HepG2 (cell line): ENCODE results near the gene ANKRD53. TPM values are rescaled to one million over a fixed set of nuclear protein-coding genes. Genes with fewer than 3 reads are reported as not detected.

Experiments used
- ATAC-seq: fragments of 200-7000 bp; cut with Tn5 transposase; 3 replicates; pipeline ENCODE4 v1.9.1; 2020; ENCODE audit warnings: mild to moderate bottlenecking, moderate library complexity
- BruUV-seq: library from RNA; stranded (reverse); fragments of 400-500 nt; replicated peaks from 2 replicates; lab custom pipeline; 2021; lab: Mats Ljungman, UMichigan
- CTCF ChIA-PET: fragments of 300-600 bp; formaldehyde crosslinking; extraction: SDS; loops from one replicate; lab custom pipeline; 2021; ENCODE audit warnings: low total read pairs, inconsistent platforms, low intra/inter-chr PET ratio; lab: Yijun Ruan, JAX
- POLR2A ChIA-PET: fragments of 350-600 bp; sonication (Branson Sonifier 250); formaldehyde crosslinking; loops from one replicate; lab custom pipeline; 2020; ENCODE audit warnings: antibody characterized with exemption, inconsistent platforms; lab: Yijun Ruan, JAX
- DNase-seq: peaks from one replicate; pipeline ENCODE4 v3.0.0-alpha.2; 2015; ENCODE audit warnings: low spot score
- FAIRE-seq: peaks from 3 replicates; lab custom pipeline; 2011; peaks lifted over from hg19 to GRCh38; lab: Jason Lieb, UNC
- H2AFZ ChIP-seq: one replicate; pipeline ENCODE4 v1.6.1; 2011; ENCODE audit warnings: low read length, inconsistent platforms
- H3K27ac ChIP-seq: fragments of 300-600 bp; 3 replicates; pipeline ENCODE4 v1.8.0; 2011; ENCODE audit warnings: mixed run types, mild to moderate bottlenecking, mixed read lengths, low read length, inconsistent platforms; ENCODE audit not compliant: insufficient read depth; ENCODE audit errors: extremely low read length
- H3K27me3 ChIP-seq, 2 experiments: fragments of 200-600 bp in 1 of 2; 2 replicates in 1 of 2; 3 replicates in 1 of 2; pipeline versions ENCODE4 v1.6.0 to v1.8.0; 2011; ENCODE audit warnings: low read length in 2 of 2, mild to moderate bottlenecking in 2 of 2, moderate library complexity in 2 of 2, inconsistent platforms in 1 of 2; ENCODE audit not compliant: insufficient read depth in 2 of 2, control insufficient read depth in 1 of 2
- H3K36me3 ChIP-seq, 2 experiments: fragments of 200-600 bp in 1 of 2; replicated peaks in 1 of 2; 2 replicates in 1 of 2; 3 replicates in 1 of 2; pipeline versions ENCODE4 v1.5.1 to v1.8.0; 2011; ENCODE audit warnings: low read length in 2 of 2, inconsistent platforms in 1 of 2; ENCODE audit not compliant: insufficient read depth in 2 of 2, control insufficient read depth in 1 of 2
- H3K4me1 ChIP-seq: 2 replicates; pipeline ENCODE4 v1.5.1; 2012; ENCODE audit warnings: low read length, inconsistent platforms; ENCODE audit not compliant: insufficient read depth
- H3K4me2 ChIP-seq: 2 replicates; pipeline ENCODE4 v1.6.0; 2011; ENCODE audit warnings: low read depth, low read length, inconsistent platforms
- H3K4me3 ChIP-seq, 3 experiments: fragments of 200-600 bp in 1 of 3; sonication (generic), shearing (Covaris generic) in 1 of 3; replicated peaks in 1 of 3; 2 replicates each; pipeline ENCODE4 v1.5.1; 2011 to 2016; ENCODE audit warnings: low read length in 3 of 3, inconsistent platforms in 2 of 3, low read depth in 2 of 3, mild to moderate bottlenecking in 2 of 3, control low read depth in 1 of 3, mixed read lengths in 1 of 3; ENCODE audit not compliant: insufficient read depth in 1 of 3
- H3K79me2 ChIP-seq: one replicate; pipeline ENCODE4 v1.6.1; 2011; ENCODE audit warnings: low read length, inconsistent platforms; ENCODE audit not compliant: insufficient read depth
- H3K9ac ChIP-seq: 2 replicates; pipeline ENCODE4 v1.6.0; 2011; ENCODE audit warnings: mild to moderate bottlenecking, low read depth, low read length, inconsistent platforms; ENCODE audit not compliant: insufficient read depth
- H3K9me3 ChIP-seq: 2 replicates; pipeline ENCODE4 v1.5.1; 2012; ENCODE audit warnings: mild to moderate bottlenecking, low read length
- H4K20me1 ChIP-seq: 2 replicates; pipeline ENCODE4 v1.6.0; 2011; ENCODE audit warnings: inconsistent platforms, mild to moderate bottlenecking, low read length, moderate library complexity; ENCODE audit not compliant: insufficient read depth
- ASH2L ChIP-seq: fragments of 300-600, 200-600 bp; sonication (generic); IDR thresholded peaks from 2 replicates; pipeline ENCODE4 v1.7.0; 2017; ENCODE audit warnings: low read depth, mild to moderate bottlenecking, moderate library complexity, mixed read lengths, low read length; ENCODE audit not compliant: insufficient read length
- CAMTA2 ChIP-seq: sonication (generic); formaldehyde crosslinking; IDR thresholded peaks from 2 replicates; pipeline ENCODE4 v1.4.0; 2020; ENCODE audit warnings: mild to moderate bottlenecking, missing genetic modification reagents, borderline replicate concordance
- FOSL2 ChIP-seq: sonication (generic); formaldehyde crosslinking; IDR thresholded peaks from 2 replicates; pipeline ENCODE4 v1.4.0; 2020; ENCODE audit warnings: missing genetic modification reagents
- MYNN ChIP-seq: sonication (generic); formaldehyde crosslinking; IDR thresholded peaks from 2 replicates; pipeline ENCODE4 v1.4.0; 2020; ENCODE audit warnings: mild to moderate bottlenecking, low read depth, missing genetic modification reagents
- NFKB2 ChIP-seq: sonication (generic); formaldehyde crosslinking; IDR thresholded peaks from 2 replicates; pipeline ENCODE4 v1.4.0; 2020; ENCODE audit warnings: missing genetic modification reagents, borderline replicate concordance
- REXO4 ChIP-seq: sonication (generic); formaldehyde crosslinking; IDR thresholded peaks from 2 replicates; pipeline ENCODE4 v1.8.0; 2022; ENCODE audit warnings: missing genetic modification reagents, mild to moderate bottlenecking, borderline replicate concordance
- SMC3 ChIP-seq: IDR thresholded peaks from 2 replicates; pipeline ENCODE4 v1.6.1; 2011; ENCODE audit warnings: low read length, improper control_type of control experiment
- TEAD3 ChIP-seq: optimal IDR thresholded peaks from 2 replicates; pipeline ENCODE3; 2016; ENCODE audit warnings: borderline replicate concordance
- YEATS2 ChIP-seq: sonication (generic); formaldehyde crosslinking; IDR thresholded peaks from 2 replicates; pipeline ENCODE4 v1.4.0; 2020; ENCODE audit warnings: missing genetic modification reagents, borderline replicate concordance
- ZNF563 ChIP-seq: sonication (generic); formaldehyde crosslinking; IDR thresholded peaks from 2 replicates; pipeline ENCODE4 v1.8.0; 2022; ENCODE audit warnings: mild to moderate bottlenecking, moderate library complexity, missing genetic modification reagents
- WGBS: methylation state at CpG from one replicate; pipeline ENCODE4 v1.1.6; 2017; ENCODE audit warnings: low lambda C conversion rate; 5-methylcytosine and 5-hydroxymethylcytosine counted together
- in situ Hi-C: cut with HindIII; loops from 2 replicates; pipeline ENCODE4 v1.10.0; 2017; ENCODE audit warnings: low pct_unique_long_range_greater_than_20kb; ENCODE audit not compliant: extremely low pct_ligation_motif_present
- intact Hi-C: fragments of 100-400 bp; cut with micrococcal nuclease; formaldehyde crosslinking; loops from one replicate; pipeline ENCODE4 v1.10.0; 2022; ENCODE audit not compliant: unreplicated experiment
- polyA plus RNA-seq, 8 experiments: library from polyadenylated mRNA; depleted of rRNA in 3 of 8; stranded (reverse) in 7 of 8; unstranded in 1 of 8; fragments of >200 nt; fragmentation: Illumina TruSeq in 4 of 8; extraction: Trizol in 4 of 8; gene quantifications; 2 replicates each; pipeline versions ENCODE4 v1.2.1 to v1.2.3, GENCODE V29; 2011 to 2016; ENCODE audit warnings: low read depth in 4 of 8, missing spikeins in 1 of 8, mixed read lengths in 1 of 8; ENCODE audit not compliant: insufficient read depth in 1 of 8
- total RNA-seq, 5 experiments: library from RNA; depleted of rRNA; stranded (reverse); fragments of >200 nt; fragmentation: Illumina TruSeq; extraction: Trizol; gene quantifications; 2 replicates each; pipeline ENCODE4 v1.2.3, GENCODE V29; 2016; ENCODE audit warnings: low read depth in 1 of 5
- TF ChIP-seq, protein P1 (sequence below): sonication (generic); formaldehyde crosslinking; IDR thresholded peaks from 2 replicates; pipeline ENCODE4 v1.5.1; 2020; ENCODE audit warnings: missing genetic modification reagents, mild to moderate bottlenecking, borderline replicate concordance
- TF ChIP-seq, protein P2 (sequence below): sonication (generic); formaldehyde crosslinking; IDR thresholded peaks from 2 replicates; pipeline ENCODE4 v1.5.0; 2020; ENCODE audit warnings: missing genetic modification reagents, mild to moderate bottlenecking, borderline replicate concordance

ANKRD53 gene
- total and polyA plus RNA-seq, 2 of the 13 experiments (the other 11 are each of a cell fraction or from before 2014, with no cell fraction given), result 0.15 TPM; not detected in 1

DNA sequence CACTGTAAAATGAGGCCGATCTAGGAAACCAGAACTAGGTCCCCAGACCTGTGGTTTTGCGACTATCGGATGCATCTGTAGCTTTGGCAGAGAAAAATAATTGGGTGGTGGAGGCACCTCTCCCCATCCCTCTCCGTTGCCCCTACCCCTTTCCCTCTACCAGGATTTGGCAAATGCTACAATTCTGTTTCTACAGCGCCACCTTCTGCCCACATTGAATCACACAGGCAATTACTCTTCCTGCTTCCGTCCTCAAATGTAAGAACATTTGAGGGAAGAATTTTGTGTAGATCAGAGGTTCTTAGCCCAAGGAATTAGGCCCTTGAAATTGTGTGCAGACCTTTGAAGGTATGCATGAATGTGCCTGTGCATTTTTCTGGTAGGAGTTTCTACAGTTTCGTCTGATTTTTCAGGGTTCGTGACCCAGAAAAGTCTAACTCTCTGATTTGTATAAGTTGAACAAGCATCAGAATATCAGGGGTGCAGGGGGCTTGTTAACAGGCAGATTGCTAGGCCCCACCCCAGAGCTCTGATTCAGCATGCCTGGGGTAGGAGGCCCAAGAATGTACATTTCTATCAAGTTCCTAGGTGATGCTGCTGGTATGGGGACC, 31.5 kb upstream of the ANKRD53 start (continued):
- TF ChIP-seq SMC3, result peak; percentile 80
- TF ChIP-seq ASH2L, result peak; percentile 17

DNA sequence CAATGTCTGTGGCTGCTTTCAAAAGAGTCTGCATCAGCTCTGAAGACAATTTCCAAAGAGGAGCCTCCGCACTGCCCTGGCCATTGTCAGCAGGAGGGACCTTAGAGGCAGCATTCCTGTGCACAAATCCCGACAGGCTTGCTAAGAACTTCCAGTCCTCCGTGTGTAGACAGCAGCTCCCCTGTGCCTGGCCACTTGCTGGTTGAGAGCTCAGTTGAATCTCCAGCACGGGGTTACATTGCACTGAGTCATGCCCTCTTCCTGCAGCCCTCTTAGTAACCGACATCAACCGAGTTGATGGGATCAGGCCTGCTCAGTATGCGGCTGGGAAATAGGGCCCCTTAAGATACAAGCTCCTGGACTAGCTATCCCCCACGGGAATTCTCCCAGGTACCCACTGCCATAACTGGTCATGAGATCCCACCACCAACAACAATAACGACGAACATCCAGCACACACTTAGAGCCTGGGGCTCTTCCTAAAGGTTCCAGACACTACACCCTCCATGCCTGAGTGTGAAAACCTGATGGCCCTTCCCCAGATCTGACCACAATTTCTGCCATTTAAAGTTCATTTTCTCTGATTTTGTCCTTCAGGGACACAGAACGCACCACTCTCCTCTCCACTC, 30.8 kb upstream of the ANKRD53 start:
- in situ Hi-C loops, result loop anchor here (5.0 kb wide), 2 partner anchors 75 to 155 kb away; partner anchors contain the start of gene FIGLA
- DNase-seq (no peak), FAIRE-seq (no peak), ATAC-seq (peak; percentile 67)
- TF ChIP-seq, protein P1, sequence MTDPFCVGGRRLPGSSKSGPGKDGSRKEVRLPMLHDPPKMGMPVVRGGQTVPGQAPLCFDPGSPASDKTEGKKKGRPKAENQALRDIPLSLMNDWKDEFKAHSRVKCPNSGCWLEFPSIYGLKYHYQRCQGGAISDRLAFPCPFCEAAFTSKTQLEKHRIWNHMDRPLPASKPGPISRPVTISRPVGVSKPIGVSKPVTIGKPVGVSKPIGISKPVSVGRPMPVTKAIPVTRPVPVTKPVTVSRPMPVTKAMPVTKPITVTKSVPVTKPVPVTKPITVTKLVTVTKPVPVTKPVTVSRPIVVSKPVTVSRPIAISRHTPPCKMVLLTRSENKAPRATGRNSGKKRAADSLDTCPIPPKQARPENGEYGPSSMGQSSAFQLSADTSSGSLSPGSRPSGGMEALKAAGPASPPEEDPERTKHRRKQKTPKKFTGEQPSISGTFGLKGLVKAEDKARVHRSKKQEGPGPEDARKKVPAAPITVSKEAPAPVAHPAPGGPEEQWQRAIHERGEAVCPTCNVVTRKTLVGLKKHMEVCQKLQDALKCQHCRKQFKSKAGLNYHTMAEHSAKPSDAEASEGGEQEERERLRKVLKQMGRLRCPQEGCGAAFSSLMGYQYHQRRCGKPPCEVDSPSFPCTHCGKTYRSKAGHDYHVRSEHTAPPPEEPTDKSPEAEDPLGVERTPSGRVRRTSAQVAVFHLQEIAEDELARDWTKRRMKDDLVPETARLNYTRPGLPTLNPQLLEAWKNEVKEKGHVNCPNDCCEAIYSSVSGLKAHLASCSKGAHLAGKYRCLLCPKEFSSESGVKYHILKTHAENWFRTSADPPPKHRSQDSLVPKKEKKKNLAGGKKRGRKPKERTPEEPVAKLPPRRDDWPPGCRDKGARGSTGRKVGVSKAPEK, result no peak
- TF ChIP-seq TEAD3 (CRISPR knock-in tag), result peak; percentile 29
- 0 out of 2 replicates have a peak, but pooled peaks have one; percentile 37 for TF ChIP-seq REXO4 (CRISPR knock-in tag)
- TF ChIP-seq, protein P2, sequence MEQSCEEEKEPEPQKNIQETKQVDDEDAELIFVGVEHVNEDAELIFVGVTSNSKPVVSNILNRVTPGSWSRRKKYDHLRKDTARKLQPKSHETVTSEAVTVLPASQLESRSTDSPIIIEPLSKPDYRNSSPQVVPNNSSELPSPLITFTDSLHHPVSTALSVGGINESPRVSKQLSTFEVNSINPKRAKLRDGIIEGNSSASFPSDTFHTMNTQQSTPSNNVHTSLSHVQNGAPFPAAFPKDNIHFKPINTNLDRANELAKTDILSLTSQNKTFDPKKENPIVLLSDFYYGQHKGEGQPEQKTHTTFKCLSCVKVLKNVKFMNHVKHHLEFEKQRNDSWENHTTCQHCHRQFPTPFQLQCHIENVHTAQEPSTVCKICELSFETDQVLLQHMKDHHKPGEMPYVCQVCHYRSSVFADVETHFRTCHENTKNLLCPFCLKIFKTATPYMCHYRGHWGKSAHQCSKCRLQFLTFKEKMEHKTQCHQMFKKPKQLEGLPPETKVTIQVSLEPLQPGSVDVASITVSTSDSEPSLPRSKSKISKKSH (CRISPR knock-in tag), result no peak
- 0 out of 2 replicates have a peak, but pooled peaks have one; percentile 27 for TF ChIP-seq CAMTA2 (CRISPR knock-in tag)
- TF ChIP-seq MYNN, result 0 out of 2 replicates have a peak, but pooled peaks have one; percentile 12
- no peak for TF ChIP-seq NFKB2 (CRISPR knock-in tag)
- no peak for TF ChIP-seq YEATS2 (CRISPR knock-in tag)
- TF ChIP-seq FOSL2 (CRISPR knock-in tag), result peak; percentile 45; the same call in 1 of the 2 replicates
- peak; percentile 35; the same call in 1 of the 2 replicates for TF ChIP-seq ZNF563 (CRISPR knock-in tag)
- Histone ChIP-seq H3K9ac (peak overlapping the region; percentile 13; the same call in 1 of the 2 replicates), H3K4me3 (peak overlapping the region; percentile 10 to 61 (median 53)), H3K36me3 (no peaks in the 10 kb centered on the region), H3K79me2 (no peaks in the 10 kb centered on the region), H2AFZ (peak overlapping the region; percentile 58), H4K20me1 (no peaks in the 10 kb centered on the region), H3K4me2 (peak overlapping the region; percentile 85), H3K27me3 (peaks cover 0 to 17% of the 10 kb centered on the region in 2 experiments; a peak in 3 of 5 replicates), H3K4me1 (peaks cover 38% of the 10 kb centered on the region), H3K27ac (no peak overlapping the region), H3K9me3 (no peaks in the 10 kb centered on the region)
- WGBS, result 49% methylated on average over 5 of the region's 11 CpGs
- ChIA-PET POLR2A (interaction anchor here (0.5 to 1.4 kb wide), 8 partner anchors 8 to 128 kb away, joined by 3 to 6 read pairs (median 4); partner anchors contain the start of genes ATP6V1B1, CLEC4F and NAGK), CTCF (interaction anchor here (1.2 to 4.9 kb wide), 7 partner anchors 26 to 158 kb away, joined by 3 to 93 read pairs (median 11); partner anchors contain the start of gene FIGLA)
- intact Hi-C loops, result loop anchor here (1.0 to 2.0 kb wide), 3 partner anchors 27 to 158 kb away; no protein-coding TSS in a partner anchor
- BruUV-seq, result no TSS peak
